GM12801 (cell line): ENCODE measurements around the gene RAB5IF.

ENCODE experiments used
- TF ChIP-seq, protein P1 (sequence below): IDR thresholded peaks from one replicate; pipeline ENCODE4 v1.5.1; 2011; ENCODE audit warnings: control low read depth; ENCODE audit not compliant: insufficient read length; ENCODE audit errors: extremely low read depth

Gene RAB5IF

DNA sequence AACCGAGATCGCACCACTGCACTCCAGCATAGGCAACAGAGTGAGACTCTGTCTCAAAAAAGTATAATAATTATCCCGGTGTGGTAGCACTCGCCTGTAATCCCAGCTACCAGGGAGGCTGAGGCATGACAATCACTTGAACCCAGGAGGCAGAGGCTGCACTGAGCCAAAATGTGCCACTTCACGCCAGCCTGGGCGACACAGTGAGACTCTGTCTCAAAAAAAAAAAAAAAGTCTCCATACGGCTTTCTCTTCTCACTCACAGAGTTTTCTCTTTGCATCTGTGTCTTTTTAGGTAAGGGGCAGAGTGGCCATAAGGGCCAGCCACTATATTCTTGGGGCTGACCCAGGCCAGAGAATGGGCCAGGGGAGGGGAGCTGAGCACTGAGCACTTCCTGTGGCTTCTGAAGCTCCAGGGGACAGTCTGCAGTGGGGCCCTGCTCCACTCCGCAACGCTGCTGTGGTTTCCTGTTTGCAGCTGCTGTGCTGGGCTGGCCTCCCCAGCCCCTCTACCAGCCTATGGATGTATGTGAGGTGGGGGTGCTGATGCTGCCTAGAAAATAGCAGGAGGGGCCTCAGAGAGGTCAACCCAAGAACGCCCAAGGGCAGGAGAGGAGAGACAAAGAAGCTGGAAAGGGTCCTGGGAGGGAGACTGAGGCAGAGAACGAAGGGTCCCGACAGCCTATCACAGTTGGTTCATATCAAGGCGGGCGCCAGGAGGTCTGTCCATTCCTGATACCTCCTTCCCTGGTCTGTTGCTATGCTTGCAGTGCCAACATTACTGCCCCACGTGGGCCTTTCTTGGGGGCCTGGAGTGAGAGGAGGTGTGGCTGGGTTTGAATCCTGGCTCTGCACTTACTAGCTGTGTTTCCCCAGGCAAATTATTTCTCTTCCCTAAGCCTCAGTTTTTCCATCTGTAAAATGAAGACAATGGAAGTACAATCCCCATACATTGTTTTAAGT is 24.4 kb downstream of the RAB5IF start:
- TF ChIP-seq, protein P1, sequence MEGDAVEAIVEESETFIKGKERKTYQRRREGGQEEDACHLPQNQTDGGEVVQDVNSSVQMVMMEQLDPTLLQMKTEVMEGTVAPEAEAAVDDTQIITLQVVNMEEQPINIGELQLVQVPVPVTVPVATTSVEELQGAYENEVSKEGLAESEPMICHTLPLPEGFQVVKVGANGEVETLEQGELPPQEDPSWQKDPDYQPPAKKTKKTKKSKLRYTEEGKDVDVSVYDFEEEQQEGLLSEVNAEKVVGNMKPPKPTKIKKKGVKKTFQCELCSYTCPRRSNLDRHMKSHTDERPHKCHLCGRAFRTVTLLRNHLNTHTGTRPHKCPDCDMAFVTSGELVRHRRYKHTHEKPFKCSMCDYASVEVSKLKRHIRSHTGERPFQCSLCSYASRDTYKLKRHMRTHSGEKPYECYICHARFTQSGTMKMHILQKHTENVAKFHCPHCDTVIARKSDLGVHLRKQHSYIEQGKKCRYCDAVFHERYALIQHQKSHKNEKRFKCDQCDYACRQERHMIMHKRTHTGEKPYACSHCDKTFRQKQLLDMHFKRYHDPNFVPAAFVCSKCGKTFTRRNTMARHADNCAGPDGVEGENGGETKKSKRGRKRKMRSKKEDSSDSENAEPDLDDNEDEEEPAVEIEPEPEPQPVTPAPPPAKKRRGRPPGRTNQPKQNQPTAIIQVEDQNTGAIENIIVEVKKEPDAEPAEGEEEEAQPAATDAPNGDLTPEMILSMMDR = no peak

DNA sequence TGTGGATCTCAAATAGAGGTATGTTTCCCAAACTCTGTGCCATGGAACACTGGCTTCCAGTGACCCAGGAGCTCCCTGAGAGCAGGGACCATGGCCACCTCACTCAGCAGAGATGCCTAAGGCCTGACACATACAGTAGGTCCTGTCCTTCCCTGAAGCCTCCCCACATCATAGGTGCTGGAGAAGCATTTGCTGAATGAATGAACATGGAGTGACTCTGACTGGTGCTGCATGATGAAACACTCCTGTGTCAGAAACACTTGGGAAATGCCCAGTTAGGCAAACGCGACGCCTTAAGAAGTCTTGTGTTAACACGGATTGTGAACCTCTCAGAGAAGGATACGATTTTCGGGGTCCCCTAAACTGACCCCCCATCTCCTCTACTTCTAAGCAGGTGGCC is 26.1 kb downstream of the RAB5IF start:
- TF ChIP-seq, protein P1 = no peak

DNA sequence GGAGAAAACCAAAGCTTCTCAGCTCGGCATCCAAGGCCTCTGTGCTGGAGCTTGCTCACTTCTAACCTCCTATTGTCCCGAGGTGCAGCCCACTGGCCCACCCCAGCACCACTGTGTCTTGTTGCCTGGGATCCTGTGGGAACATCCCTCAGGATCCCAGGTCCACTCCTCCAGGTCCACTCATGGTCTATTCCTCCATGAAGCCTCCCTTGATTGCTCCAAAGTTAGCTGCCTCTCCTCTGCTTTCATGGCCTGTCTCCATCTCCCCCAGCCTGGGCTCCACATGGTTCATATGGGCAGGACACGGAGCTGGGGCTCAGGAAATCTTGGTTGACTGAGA is 26.5 kb downstream of the RAB5IF start:
- TF ChIP-seq, protein P1 = no peak

GRCh38 chr20:36632487-36633284 is 27.1 kb downstream of the RAB5IF start:
- TF ChIP-seq, protein P1 = no peak

- TF ChIP-seq, protein P1 = no peak
Measured at GRCh38 chr20:36633285-36633772, 27.8 kb downstream of the RAB5IF start.

- TF ChIP-seq, protein P1 = no peak
Measured at GRCh38 chr20:36634342-36634741, 28.8 kb downstream of the RAB5IF start.

- TF ChIP-seq, protein P1 = no peak
Measured at GRCh38 chr20:36641506-36641843, 35.9 kb downstream of the RAB5IF start.
